ENCODE results near the gene CEMIP. TPM values are rescaled to one million over a fixed set of nuclear protein-coding genes. Genes with fewer than 3 reads are reported as not detected.

CEMIP gene
- total and polyA plus RNA-seq, 10 of the 15 experiments (the other 5 are each of a cell fraction or from before 2014, with no cell fraction given), result 0.01 to 0.44 (median 0.16) TPM; not detected in 6

DNA sequence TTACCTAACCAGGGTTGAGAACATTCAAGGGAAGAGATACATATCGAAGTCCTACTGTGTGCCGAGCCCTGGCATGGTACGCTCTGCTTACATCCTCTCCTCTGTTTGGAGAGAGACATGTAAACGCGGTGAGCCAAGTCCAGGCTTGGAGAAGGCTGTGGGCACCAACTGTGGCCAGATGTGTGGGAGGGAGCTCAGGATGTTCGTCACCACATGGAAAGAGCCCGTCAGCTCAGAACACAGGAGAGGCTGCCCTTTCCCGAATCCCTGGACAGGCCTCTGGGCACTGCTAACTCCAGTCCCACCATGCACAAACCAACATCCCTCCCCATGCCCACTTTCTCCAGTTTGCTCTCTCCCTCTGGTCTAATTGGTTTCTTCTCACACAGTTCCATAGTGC, 167.4 kb downstream of the CEMIP start:
- no peaks in the 10 kb centered on the region for H3K79me2 ChIP-seq (ENCODE audit: control insufficient read depth, insufficient read depth, low read length)
- H3K36me3 ChIP-seq (ENCODE audit: control insufficient read depth in 2 of 2, insufficient read depth in 2 of 2, low read length in 1 of 2), result peaks cover 0 to 1% of the 10 kb centered on the region in 2 experiments; a peak in 3 of 4 replicates
- TF ChIP-seq CREB1 (IDR thresholded peaks at IDR 0.05; ENCODE audit: low read depth) (no peak), PAX5 (IDR thresholded peaks at IDR 0.05; ENCODE audit: borderline replicate concordance, low read depth, low read length) (no peak), MYB (IDR thresholded peaks at IDR 0.05; ENCODE audit: borderline replicate concordance, low read depth, low read length) (no peak), RFX5 (IDR thresholded peaks at IDR 0.05; ENCODE audit: low read depth, low read length) (no peak), RBBP5 (conservative IDR thresholded peaks at IDR 0.05) (no peak), SIN3A (IDR thresholded peaks at IDR 0.05; ENCODE audit: low read depth, low read length) (no peak), RUNX3 (IDR thresholded peaks at IDR 0.05; ENCODE audit: low read length) (no peak), POU2F2 (IDR thresholded peaks at IDR 0.05; ENCODE audit: borderline replicate concordance, low read depth, low read length) (no peak), HCFC1 (IDR thresholded peaks at IDR 0.05; ENCODE audit: low read length) (no peak), MEF2A (IDR thresholded peaks at IDR 0.05; ENCODE audit: insufficient read depth, low read depth, low read length) (no peak), SREBF1 (IDR thresholded peaks at IDR 0.05; ENCODE audit: low read length) (no peak), CREM (IDR thresholded peaks at IDR 0.05; ENCODE audit: low read depth) (no peak)
- TF ChIP-seq, protein P1, sequence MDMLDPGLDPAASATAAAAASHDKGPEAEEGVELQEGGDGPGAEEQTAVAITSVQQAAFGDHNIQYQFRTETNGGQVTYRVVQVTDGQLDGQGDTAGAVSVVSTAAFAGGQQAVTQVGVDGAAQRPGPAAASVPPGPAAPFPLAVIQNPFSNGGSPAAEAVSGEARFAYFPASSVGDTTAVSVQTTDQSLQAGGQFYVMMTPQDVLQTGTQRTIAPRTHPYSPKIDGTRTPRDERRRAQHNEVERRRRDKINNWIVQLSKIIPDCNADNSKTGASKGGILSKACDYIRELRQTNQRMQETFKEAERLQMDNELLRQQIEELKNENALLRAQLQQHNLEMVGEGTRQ (IDR thresholded peaks at IDR 0.05; ENCODE audit: borderline replicate concordance, low read depth, low read length), result no peak
- ChIA-PET CTCF (no interaction called here), SMC1A (ENCODE audit: uncharacterized antibody, unreplicated experiment) (interaction anchor here (1.2 kb wide), 1 partner anchor 13 kb away, joined by 3 read pairs; no protein-coding TSS in a partner anchor), RAD21 (ENCODE audit: unreplicated experiment) (no interaction called here), POLR2A (no interaction called here)
- H3K4me2 ChIP-seq (ENCODE audit: control insufficient read depth, insufficient read depth), result no peak overlapping the region
- ATAC-seq, result no peak
- H3K9ac ChIP-seq (ENCODE audit: control insufficient read depth, insufficient read depth, low read length), result no peak overlapping the region
- H3K4me1 ChIP-seq (ENCODE audit: control insufficient read depth, insufficient read depth, low read length), result no peaks in the 10 kb centered on the region
- H3K9me3 ChIP-seq (replicated peaks; ENCODE audit: control insufficient read depth, insufficient read depth, low read length), result no peaks in the 10 kb centered on the region
- H2AFZ ChIP-seq (ENCODE audit: control insufficient read depth, low read depth, low read length), result no peak overlapping the region
- DNase-seq (ENCODE audit: low read depth, low spot score), result no peak
- H3K27ac ChIP-seq (ENCODE audit: control insufficient read depth, insufficient read depth), result no peak overlapping the region
- H4K20me1 ChIP-seq (ENCODE audit: control insufficient read depth, insufficient read depth), result no peaks in the 10 kb centered on the region
- WGBS (ENCODE audit: insufficient coverage, insufficient replicate concordance, low lambda C conversion rate, missing lambda C conversion rate), result 94% methylated on average over 8 of the region's 8 CpGs
- H3K27me3 ChIP-seq (replicated peaks in 1 of 2; ENCODE audit: control insufficient read depth in 2 of 2, insufficient read depth in 2 of 2, low read length in 1 of 2), result no peaks in the 10 kb centered on the region
- no peak for FAIRE-seq
- intact Hi-C loops (cut with micrococcal nuclease; ENCODE audit: unreplicated experiment), result no loop called here
- in situ Hi-C loops (cut with MboI), result no loop called here
- H3K4me3 ChIP-seq, result no peak overlapping the region
- BruUV-seq (replicated peaks), result no TSS peak

Data from GM12878 (cell line).